OCI-LY7 (cell line): Measurements from ENCODE around the gene RINT1. TPM values are rescaled to one million over a fixed set of nuclear protein-coding genes. Genes with fewer than 3 reads are reported as not detected.
A peak's percentile ranks its signal among the peaks of the same experiment; 100 is the strongest.
"Not testable (repeated sequence)": the region's sequence is repeated elsewhere in the genome, so short reads cannot be mapped to it uniquely, and the experiment has no call there.

Experiments
- BruUV-seq: library from RNA; stranded (reverse); fragments of 400-500 nt; replicated peaks from 2 replicates; lab custom pipeline; 2021; lab: Mats Ljungman, UMichigan
- CTCF ChIA-PET: fragments of 300-600 bp; sonication (Branson Sonifier 250); formaldehyde crosslinking; loops from one replicate; lab custom pipeline; 2022; ENCODE audit warnings: antibody characterized with exemption; ENCODE audit not compliant: unreplicated experiment; lab: Charles Lee
- POLR2A ChIA-PET: fragments of 300-600 bp; sonication (Branson Sonifier 250); formaldehyde crosslinking; loops from one replicate; lab custom pipeline; 2022; ENCODE audit warnings: antibody characterized with exemption; lab: Charles Lee
- DNase-seq: peaks from one replicate; pipeline ENCODE4 v3.0.0-alpha.2; 2015; ENCODE audit warnings: low spot score
- H2AFZ ChIP-seq: fragments of 200-600 bp; sonication (generic), shearing (Covaris generic); 2 replicates; pipeline ENCODE4 v1.6.1; 2014; ENCODE audit warnings: mild to moderate bottlenecking, antibody characterized with exemption, low read length, moderate library complexity
- H3K27ac ChIP-seq: fragments of 200-600 bp; sonication (generic); 2 replicates; pipeline ENCODE4 v1.5.1; 2014; ENCODE audit warnings: mixed run types, low read depth, mild to moderate bottlenecking, moderate library complexity, low read length, inconsistent platforms; ENCODE audit not compliant: poor library complexity, severe bottlenecking
- H3K36me3 ChIP-seq: fragments of 200-600 bp; sonication (generic); 2 replicates; pipeline ENCODE4 v1.6.1; 2014; ENCODE audit warnings: mild to moderate bottlenecking, antibody characterized with exemption, low read length, moderate library complexity, mixed read lengths; ENCODE audit not compliant: insufficient read depth
- H3K4me1 ChIP-seq: fragments of 200-600 bp; sonication (generic); 2 replicates; pipeline ENCODE4 v1.5.1; 2014; ENCODE audit warnings: mild to moderate bottlenecking, low read length; ENCODE audit not compliant: insufficient read depth, poor library complexity, severe bottlenecking
- H3K4me2 ChIP-seq: fragments of 200-600 bp; sonication (generic); 2 replicates; pipeline ENCODE4 v1.6.1; 2014; ENCODE audit warnings: mild to moderate bottlenecking, low read length
- H3K4me3 ChIP-seq: fragments of 200-600 bp; sonication (generic); 2 replicates; pipeline ENCODE4 v1.5.1; 2014; ENCODE audit warnings: mild to moderate bottlenecking, low read depth, low read length; ENCODE audit not compliant: poor library complexity, severe bottlenecking
- H3K79me2 ChIP-seq: fragments of 200-600 bp; sonication (generic); 2 replicates; pipeline ENCODE4 v1.6.1; 2016; ENCODE audit warnings: low read depth, mild to moderate bottlenecking, low read length, moderate library complexity, mixed read lengths; ENCODE audit not compliant: insufficient read depth
- H3K9me2 ChIP-seq: fragments of 200-600 bp; sonication (generic); 2 replicates; pipeline ENCODE4 v1.6.1; 2016; ENCODE audit warnings: mild to moderate bottlenecking, low read length, mixed read lengths; ENCODE audit not compliant: insufficient read depth
- H3K9me3 ChIP-seq: fragments of 200-600 bp; sonication (generic); 2 replicates; pipeline ENCODE4 v1.6.1; 2014; ENCODE audit warnings: mild to moderate bottlenecking, mixed run types, low read length, mixed read lengths
- H4K20me1 ChIP-seq: fragments of 200-600 bp; sonication (generic); 2 replicates; pipeline ENCODE4 v1.6.1; 2014; ENCODE audit warnings: mild to moderate bottlenecking, antibody characterized with exemption, low read length, moderate library complexity, mixed read lengths; ENCODE audit not compliant: insufficient read depth
- EZH2phosphoT487 ChIP-seq: fragments of 200-600 bp; sonication (generic); IDR thresholded peaks from 2 replicates; pipeline ENCODE4 v1.6.1; 2018; ENCODE audit warnings: low read depth, borderline replicate concordance, mild to moderate bottlenecking, mixed run types, antibody characterized with exemption, low read length, moderate library complexity, mixed read lengths
- intact Hi-C: fragments of 100-400 bp; cut with micrococcal nuclease; formaldehyde crosslinking; loops from one replicate; pipeline ENCODE4 v1.10.0; 2022; ENCODE audit not compliant: unreplicated experiment
- total RNA-seq, 2 experiments: library from RNA; depleted of rRNA in 1 of 2; stranded (reverse); fragments of >200 nt in 1 of 2; shearing (Covaris generic) in 1 of 2; gene quantifications; 2 replicates each; pipeline ENCODE4 v1.2.3, GENCODE V29; 2014 to 2022
- TF ChIP-seq, protein P1 (sequence below): fragments of 200-600 bp; sonication (generic); conservative IDR thresholded peaks from 2 replicates; pipeline ENCODE4 v1.5.1; 2014; ENCODE audit warnings: mild to moderate bottlenecking, antibody characterized with exemption, low read length, moderate library complexity, mixed read lengths

The RINT1 gene
- total RNA-seq, 2 experiments from 2014 or later, result 11.2 to 27.8 TPM

GRCh38 chr7:105519353-105519752, 12.6 kb upstream of the RINT1 start:
- H3K9me2 ChIP-seq, result no peaks in the 10 kb centered on the region
- no peak overlapping the region for H3K27ac ChIP-seq
- no peak for DNase-seq
- BruUV-seq, result no TSS peak
- H3K4me1 ChIP-seq, result peaks cover 10% of the 10 kb centered on the region
- no peaks in the 10 kb centered on the region for H3K9me3 ChIP-seq
- no peak overlapping the region for H3K4me2 ChIP-seq
- ChIA-PET CTCF (no interaction called here), POLR2A (interaction anchor here (0.6 to 7.2 kb wide), 3 partner anchors 13 to 222 kb away, joined by 3 to 33 read pairs (median 3); partner anchors contain the start of gene RINT1)
- no peaks in the 10 kb centered on the region for H4K20me1 ChIP-seq
- peaks cover 12% of the 10 kb centered on the region for H3K36me3 ChIP-seq
- no peak overlapping the region for H3K4me3 ChIP-seq
- TF ChIP-seq EZH2phosphoT487, result no peak
- TF ChIP-seq, protein P1, sequence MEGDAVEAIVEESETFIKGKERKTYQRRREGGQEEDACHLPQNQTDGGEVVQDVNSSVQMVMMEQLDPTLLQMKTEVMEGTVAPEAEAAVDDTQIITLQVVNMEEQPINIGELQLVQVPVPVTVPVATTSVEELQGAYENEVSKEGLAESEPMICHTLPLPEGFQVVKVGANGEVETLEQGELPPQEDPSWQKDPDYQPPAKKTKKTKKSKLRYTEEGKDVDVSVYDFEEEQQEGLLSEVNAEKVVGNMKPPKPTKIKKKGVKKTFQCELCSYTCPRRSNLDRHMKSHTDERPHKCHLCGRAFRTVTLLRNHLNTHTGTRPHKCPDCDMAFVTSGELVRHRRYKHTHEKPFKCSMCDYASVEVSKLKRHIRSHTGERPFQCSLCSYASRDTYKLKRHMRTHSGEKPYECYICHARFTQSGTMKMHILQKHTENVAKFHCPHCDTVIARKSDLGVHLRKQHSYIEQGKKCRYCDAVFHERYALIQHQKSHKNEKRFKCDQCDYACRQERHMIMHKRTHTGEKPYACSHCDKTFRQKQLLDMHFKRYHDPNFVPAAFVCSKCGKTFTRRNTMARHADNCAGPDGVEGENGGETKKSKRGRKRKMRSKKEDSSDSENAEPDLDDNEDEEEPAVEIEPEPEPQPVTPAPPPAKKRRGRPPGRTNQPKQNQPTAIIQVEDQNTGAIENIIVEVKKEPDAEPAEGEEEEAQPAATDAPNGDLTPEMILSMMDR, result no peak
- intact Hi-C loops, result no loop called here
- peaks cover 15% of the 10 kb centered on the region; the same call in 1 of the 2 replicates for H3K79me2 ChIP-seq
- H2AFZ ChIP-seq, result no peak overlapping the region

DNA sequence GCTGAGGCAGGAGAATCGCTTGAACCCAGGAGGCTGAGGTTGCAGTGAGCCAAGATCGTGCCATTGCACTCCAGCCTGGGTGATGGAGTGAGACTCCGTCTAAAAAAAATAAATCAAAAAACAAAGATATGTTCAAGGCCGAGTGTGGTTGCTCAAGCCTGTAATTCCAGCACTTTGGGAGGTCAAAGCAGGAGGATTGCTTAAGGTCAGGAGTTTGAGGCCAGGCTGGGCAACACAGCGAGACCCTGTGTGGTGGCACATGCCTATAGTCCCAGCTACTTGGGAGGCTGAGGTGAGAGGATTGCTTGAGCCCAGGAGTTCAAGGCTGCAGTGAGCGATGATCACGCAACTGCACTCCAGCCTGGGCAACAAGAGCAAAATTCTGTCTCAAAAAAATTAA, 11.4 kb upstream of the RINT1 start:
- POLR2A ChIA-PET, result interaction anchor here (7.2 kb wide), 1 partner anchor 12 kb away, joined by 33 read pairs; the partner anchor contains the start of gene RINT1
- H3K36me3 ChIP-seq, H3K9me2 ChIP-seq, H4K20me1 ChIP-seq, intact Hi-C loops, H3K4me1 ChIP-seq, H2AFZ ChIP-seq, H3K27ac ChIP-seq, CTCF ChIA-PET, DNase-seq, H3K9me3 ChIP-seq: not testable (repeated sequence)
- Histone ChIP-seq H3K79me2 (peaks cover 15% of the 10 kb centered on the region; the same call in 1 of the 2 replicates), H3K4me3 (peak overlapping the region; percentile 76), H3K4me2 (peak overlapping the region; percentile 99)
- BruUV-seq, result TSS peak; percentile 75

GRCh38 chr7:105521027-105521716, 10.8 kb upstream of the RINT1 start:
- Histone ChIP-seq H3K4me1 (peaks cover 10% of the 10 kb centered on the region), H2AFZ (peak overlapping the region; percentile 99; the same call in 1 of the 2 replicates), H3K27ac (no peak overlapping the region), H3K36me3 (peaks cover 8% of the 10 kb centered on the region; the same call in 1 of the 2 replicates), H3K9me3 (no peaks in the 10 kb centered on the region), H4K20me1 (no peaks in the 10 kb centered on the region), H3K9me2 (no peaks in the 10 kb centered on the region), H3K4me3 (peak overlapping the region; percentile 76), H3K79me2 (peaks cover 15% of the 10 kb centered on the region; the same call in 1 of the 2 replicates), H3K4me2 (peak overlapping the region; percentile 99)
- BruUV-seq, result no TSS peak
- peak; percentile 51 for DNase-seq
- intact Hi-C loops, result no loop called here
- ChIA-PET POLR2A (interaction anchor here (7.2 kb wide), 1 partner anchor 11 kb away, joined by 33 read pairs; the partner anchor contains the start of gene RINT1), CTCF (no interaction called here)
- TF ChIP-seq EZH2phosphoT487, result no peak
- TF ChIP-seq, protein P1, result no peak
